NCI-H748 (cell line): ENCODE results near the gene MAP3K5.
"Not testable (repeated sequence)": the region's sequence is repeated elsewhere in the genome, so short reads cannot be mapped to it uniquely, and the experiment has no call there.

Source experiments
- DNase-seq: peaks from one replicate; lab custom pipeline; 2025; ENCODE audit not compliant: unreplicated experiment; lab: John Stamatoyannopoulos, UW

The MAP3K5 gene

DNA sequence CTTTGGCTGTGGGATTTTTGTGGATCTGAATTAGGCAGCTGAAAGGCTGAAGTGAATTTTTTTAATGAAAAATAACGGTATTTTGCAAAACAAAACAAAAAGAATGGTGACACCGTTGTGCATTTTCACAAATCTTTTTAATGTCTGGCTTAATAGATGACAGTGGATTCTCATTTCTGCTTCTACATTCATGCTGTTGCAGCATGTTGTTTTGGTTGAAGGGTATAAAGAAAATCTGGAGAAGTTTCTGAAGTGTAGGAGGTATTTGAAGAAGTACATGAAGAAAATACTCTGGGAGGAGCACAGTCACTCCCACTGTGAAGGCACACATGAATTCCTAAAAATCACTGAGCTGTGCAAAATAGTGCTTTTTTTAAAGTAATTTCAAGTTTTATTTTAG lies 3.1 kb upstream of the MAP3K5 start:
- no peak for DNase-seq

DNA sequence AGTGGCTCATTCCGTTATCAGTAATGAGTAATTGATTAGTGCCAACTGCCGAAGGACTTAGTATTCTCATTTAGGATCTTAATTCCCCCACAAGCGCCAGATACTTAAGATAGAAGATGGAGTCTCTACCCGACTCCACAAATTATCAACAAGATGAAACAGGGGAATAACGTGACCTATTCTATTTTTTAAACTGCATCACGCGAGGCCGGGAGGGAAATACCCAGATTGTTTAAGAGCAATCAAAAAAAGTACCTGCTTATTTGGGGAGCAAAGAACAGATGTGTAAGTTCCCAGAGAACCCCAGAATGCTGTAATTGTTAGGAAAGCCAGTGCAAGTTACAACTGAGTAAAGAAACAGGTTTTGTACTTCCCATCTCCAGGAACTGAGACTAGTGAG lies 1.1 kb upstream of the MAP3K5 start:
- no peak for DNase-seq

GRCh38 chr6:136792095-136792409 lies 225 bp downstream of the MAP3K5 start:
- DNase-seq, result no peak

GRCh38 chr6:136791296-136792094 lies 782 bp downstream of the MAP3K5 start:
- DNase-seq, result peak; percentile 83

DNA sequence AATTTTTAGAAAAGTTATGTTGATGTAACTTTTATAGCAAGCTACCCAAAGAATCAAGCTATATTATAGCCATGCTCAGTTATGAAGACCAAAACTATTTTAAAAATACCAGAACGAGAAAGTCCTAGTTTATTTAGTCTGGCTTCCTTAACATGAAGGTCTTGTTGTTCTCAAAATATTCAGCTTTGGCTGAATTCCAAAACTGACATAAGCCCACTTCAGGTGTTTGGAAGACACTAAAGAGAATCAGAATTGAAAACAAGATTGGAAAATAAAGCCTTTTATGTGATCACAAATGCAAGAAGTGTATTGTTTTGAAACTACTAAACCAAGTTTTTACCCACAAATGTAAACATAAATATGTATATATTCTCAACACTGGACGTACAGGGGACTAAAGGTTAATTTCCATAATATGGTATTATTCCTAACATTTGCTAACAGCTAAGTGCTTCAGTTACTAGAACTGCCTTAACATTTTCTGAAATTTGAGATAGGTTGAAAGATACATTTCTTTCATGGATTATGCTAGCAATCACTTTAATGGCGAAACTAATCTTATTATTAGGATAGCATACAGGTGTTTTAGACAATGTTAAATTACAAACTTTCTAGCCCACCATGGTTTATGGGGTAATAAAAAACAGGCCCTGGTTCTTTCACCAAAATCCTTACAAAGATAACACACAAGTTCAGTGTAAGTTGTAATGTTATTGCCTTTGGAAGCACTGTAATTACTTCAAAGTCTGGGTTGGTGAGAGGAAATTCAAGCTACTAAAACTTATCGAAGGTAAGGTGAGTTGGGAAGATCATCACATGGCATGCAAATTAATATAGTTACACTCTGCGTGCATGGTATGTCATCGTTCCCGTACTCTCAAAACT lies 1.6 kb downstream of the MAP3K5 start:
- peak; percentile 26 for DNase-seq

GRCh38 chr6:136789440-136789839 lies 2.8 kb downstream of the MAP3K5 start:
- DNase-seq, result not testable (repeated sequence)

DNA sequence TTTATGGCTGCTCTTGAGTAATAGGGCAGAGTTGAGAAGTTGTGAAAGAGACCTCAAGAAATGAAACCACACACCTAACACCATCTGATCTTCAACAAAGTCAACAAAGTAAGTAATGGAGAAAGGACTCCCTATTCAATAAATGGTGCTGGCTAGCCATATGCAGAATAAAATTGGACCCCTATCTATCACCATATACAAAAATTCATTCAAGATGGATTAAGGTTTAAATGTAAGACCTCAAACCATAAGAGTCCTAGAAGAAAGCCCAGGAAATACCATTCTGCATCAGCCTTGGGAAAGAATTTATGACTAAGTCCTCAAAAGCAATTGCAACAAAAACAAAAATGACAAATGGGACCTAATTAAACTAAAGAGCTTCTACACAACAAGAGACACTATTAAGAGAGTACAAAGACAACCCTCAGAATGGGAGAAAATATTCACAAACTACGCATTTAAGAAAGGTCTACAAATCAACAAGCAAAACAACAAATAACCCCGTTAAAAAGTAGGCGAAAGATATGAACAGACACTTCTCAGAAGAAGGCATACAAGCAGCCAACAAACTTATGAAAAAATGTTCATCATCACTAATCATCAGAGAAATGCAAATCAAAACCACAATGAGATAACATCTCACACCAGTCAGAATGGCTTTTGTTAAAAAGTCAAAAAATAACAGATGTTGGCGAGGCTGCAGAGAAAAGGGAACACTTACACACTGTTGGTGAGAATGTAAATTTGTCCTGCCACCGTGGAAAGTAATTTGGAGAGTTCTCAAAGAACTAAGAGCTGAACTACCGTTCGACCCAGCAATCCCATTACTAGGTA lies 4.0 kb downstream of the MAP3K5 start:
- no peak for DNase-seq

- no peak for DNase-seq
Measured at GRCh38 chr6:136787726-136788068, 4.6 kb downstream of the MAP3K5 start.

DNA sequence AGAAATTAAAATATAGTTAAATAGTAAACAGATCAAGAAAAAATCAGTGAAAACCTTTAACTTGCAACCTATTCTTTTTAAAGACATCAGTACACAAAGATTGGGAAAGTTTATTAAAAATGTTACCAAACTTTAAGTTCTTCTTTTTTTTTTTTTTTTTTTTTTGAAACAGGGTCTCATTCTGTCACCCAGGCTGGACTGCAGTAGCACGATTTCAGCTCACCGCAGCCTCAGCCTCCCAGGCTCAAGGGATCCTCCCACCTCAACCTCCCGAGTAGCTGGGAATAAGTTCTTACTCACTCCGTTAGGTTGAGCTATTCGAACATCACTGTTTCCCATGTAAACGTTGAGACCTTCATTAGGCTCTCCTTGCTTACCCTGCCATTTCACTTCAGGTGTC lies 5.6 kb downstream of the MAP3K5 start:
- no peak for DNase-seq

GRCh38 chr6:136784910-136785746 lies 7.1 kb downstream of the MAP3K5 start:
- no peak for DNase-seq

DNA sequence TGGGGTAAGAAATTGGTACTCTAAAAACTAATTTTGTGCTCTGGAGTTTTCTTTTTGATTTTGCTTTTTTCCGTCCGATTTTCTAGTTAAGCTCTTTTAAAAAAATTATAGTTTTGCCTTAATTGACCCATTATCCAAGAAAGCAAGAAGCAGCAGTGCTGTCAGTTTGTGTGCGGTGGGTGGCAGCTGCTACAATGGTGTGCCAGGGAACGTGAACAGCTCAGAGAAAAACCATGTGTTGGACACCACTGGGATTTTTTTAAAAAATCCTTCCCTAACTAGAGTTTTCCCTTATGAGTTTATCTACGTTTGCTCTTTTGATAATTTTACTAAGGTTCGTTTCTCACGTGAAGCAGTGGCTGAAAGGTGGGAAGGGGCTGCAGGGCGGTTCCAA lies 8.0 kb downstream of the MAP3K5 start:
- DNase-seq, result no peak

DNA sequence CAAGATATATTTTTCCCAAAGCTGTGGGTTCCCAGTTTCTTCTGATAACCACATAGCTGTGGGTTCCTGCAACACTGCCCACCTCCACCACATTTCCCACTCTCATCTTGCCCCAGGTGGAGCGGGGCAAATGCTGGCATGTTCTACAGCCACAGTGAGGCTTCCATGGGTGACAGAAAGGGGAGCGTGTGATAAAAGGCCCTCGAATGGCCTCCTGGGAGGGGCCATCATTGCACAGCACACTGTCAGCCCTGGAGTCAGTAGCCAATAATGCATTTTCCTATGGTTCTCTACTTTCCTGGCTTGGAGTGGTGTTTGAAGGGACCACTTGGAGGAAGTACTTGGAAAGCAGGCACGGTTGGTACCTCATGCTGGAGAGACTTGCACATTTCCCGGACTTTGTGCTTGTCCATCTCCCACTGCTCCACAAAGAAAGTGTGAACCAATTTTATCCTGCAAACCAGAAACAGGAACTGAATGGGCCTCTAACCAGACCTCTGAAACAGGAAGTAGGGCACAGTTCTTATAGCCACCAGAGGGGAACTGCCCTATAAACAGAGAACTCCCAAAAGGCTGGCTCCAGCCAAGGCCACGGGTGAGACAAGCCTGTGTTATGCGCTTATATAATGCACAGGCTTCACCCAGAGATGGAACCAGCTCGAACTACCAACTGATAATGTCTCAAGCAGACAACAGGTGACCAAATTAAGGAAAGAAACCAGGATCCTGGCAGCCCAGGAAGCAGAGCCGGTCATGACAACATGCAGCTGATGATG lies 8.6 kb downstream of the MAP3K5 start:
- DNase-seq, result no peak

GRCh38 chr6:136783021-136783420 lies 9.3 kb downstream of the MAP3K5 start:
- DNase-seq, result no peak

DNA sequence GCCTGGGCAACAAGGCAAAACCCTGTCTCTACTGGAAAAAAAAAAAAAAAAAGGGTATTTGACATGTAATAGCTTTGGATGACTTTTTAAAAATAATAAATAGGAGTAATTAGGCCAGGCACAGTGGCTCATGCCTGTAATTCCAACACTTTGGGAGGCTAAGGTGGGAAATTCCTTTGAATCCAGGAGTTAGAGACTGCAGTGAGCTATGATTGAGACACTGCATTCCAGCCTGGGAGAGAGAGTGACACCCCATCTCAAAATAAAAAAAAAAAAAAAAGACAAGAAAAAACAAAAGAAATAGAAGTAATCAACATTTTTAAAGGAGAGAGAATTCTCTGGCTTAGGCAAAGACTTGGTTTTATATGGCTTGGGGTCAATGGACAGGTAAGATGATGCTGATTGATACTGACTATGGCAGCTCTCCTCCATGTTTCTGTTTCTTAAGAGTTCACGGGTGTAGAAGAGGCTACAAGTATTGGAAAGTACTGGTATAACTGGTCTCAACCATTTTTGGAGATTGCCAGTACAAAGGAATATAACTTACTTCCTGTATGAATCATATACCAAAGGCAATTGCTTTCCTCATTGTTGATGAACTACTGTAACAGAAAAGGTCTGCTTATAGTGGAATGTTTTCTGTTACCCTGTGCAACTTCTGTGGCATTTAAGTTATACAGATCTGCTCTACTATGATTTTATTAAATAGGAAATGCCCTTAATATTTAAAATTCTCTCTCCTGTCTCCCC lies 10.1 kb downstream of the MAP3K5 start:
- DNase-seq, result no peak

DNA sequence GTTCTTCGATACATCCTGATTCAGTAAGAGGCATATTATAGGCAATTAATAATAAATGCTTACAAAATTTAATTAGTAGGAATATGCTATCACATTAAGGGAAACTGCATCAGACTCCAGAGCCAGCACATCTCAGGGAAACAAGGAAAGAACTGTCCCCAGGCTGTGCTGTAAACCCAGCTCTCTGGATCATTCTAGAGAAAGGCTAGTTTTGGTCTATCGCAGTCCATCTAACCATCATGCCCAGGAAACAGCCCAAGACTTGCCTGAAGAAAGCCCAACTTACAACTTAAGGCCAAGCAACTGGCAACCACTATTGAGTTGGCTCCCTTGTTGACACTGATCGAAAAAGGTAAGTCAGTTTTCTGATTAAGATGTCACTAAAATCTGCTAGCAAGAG lies 11.3 kb downstream of the MAP3K5 start:
- no peak for DNase-seq

GRCh38 chr6:136779682-136780081 lies 12.6 kb downstream of the MAP3K5 start:
- no peak for DNase-seq

GRCh38 chr6:136777651-136778050 lies 14.6 kb downstream of the MAP3K5 start:
- no peak for DNase-seq

GRCh38 chr6:136775548-136775947 lies 16.7 kb downstream of the MAP3K5 start:
- DNase-seq, result no peak

- no peak for DNase-seq
Measured at GRCh38 chr6:136775081-136775480, 17.2 kb downstream of the MAP3K5 start.
